Keratinocyte (primary cell): ENCODE measurements around the gene GNB5. TPM values are rescaled to one million over a fixed set of nuclear protein-coding genes. Genes with fewer than 3 reads are reported as not detected.

Source experiments
- DNase-seq: peaks from one replicate; pipeline ENCODE4 v3.0.0-alpha.2; 2011; ENCODE audit warnings: low read depth, missing footprints, low spot score
- FAIRE-seq: peaks from 2 replicates; lab custom pipeline; 2011; peaks lifted over from hg19 to GRCh38; lab: Jason Lieb, UNC
- H2AFZ ChIP-seq: 2 replicates; pipeline ENCODE4 v1.6.0; 2012; ENCODE audit warnings: low read length, control low read depth, inconsistent platforms; ENCODE audit not compliant: control insufficient read depth
- H3K27ac ChIP-seq: 2 replicates; pipeline ENCODE4 v1.5.1; 2011; ENCODE audit warnings: low read length; ENCODE audit not compliant: control insufficient read depth, insufficient read depth
- H3K27me3 ChIP-seq: 3 replicates; pipeline ENCODE4 v1.6.0; 2011; ENCODE audit warnings: low read length; ENCODE audit not compliant: control insufficient read depth, insufficient read depth; ENCODE audit errors: extremely low read depth
- H3K36me3 ChIP-seq, 2 experiments: 2 replicates in 1 of 2; 3 replicates in 1 of 2; pipeline ENCODE4 v1.5.1; 2011; ENCODE audit warnings: low read length in 2 of 2, mild to moderate bottlenecking in 1 of 2; ENCODE audit not compliant: control insufficient read depth in 2 of 2, insufficient read depth in 2 of 2; ENCODE audit errors: extremely low read depth in 1 of 2
- H3K4me1 ChIP-seq: 3 replicates; pipeline ENCODE4 v1.5.1; 2011; ENCODE audit warnings: low read length; ENCODE audit not compliant: control insufficient read depth, insufficient read depth; ENCODE audit errors: extremely low read depth
- H3K4me2 ChIP-seq: 3 replicates; pipeline ENCODE4 v1.6.0; 2011; ENCODE audit warnings: low read depth, low read length; ENCODE audit not compliant: control insufficient read depth, insufficient read depth; ENCODE audit errors: extremely low read depth
- H3K4me3 ChIP-seq, 3 experiments: fragments of 200-600 bp in 1 of 3; sonication (generic) in 1 of 3; 2 replicates in 2 of 3; 3 replicates in 1 of 3; pipeline ENCODE4 v1.5.1; 2011 to 2016; ENCODE audit warnings: low read length in 3 of 3, mild to moderate bottlenecking in 3 of 3, control low read depth in 2 of 3, inconsistent platforms in 1 of 3, low read depth in 1 of 3, mixed read lengths in 1 of 3, mixed run types in 1 of 3, moderate library complexity in 1 of 3; ENCODE audit not compliant: control insufficient read depth in 2 of 3, insufficient read depth in 2 of 3; ENCODE audit errors: extremely low read depth in 1 of 3
- H3K79me2 ChIP-seq: 2 replicates; pipeline ENCODE4 v1.6.0; 2012; ENCODE audit warnings: low read length; ENCODE audit not compliant: control insufficient read depth, insufficient read depth
- H3K9ac ChIP-seq: 3 replicates; pipeline ENCODE4 v1.6.0; 2011; ENCODE audit warnings: low read length; ENCODE audit not compliant: control insufficient read depth, insufficient read depth; ENCODE audit errors: extremely low read depth
- H3K9me1 ChIP-seq: 3 replicates; pipeline ENCODE4 v1.6.0; 2011; ENCODE audit warnings: low read length; ENCODE audit not compliant: control insufficient read depth, insufficient read depth; ENCODE audit errors: extremely low read depth
- H3K9me3 ChIP-seq: 2 replicates; pipeline ENCODE4 v1.5.1; 2012; ENCODE audit warnings: low read depth, low read length; ENCODE audit not compliant: control insufficient read depth
- H4K20me1 ChIP-seq: 3 replicates; pipeline ENCODE4 v1.6.0; 2011; ENCODE audit warnings: low read length; ENCODE audit not compliant: control insufficient read depth, insufficient read depth; ENCODE audit errors: extremely low read depth
- CTCF ChIP-seq, 3 experiments: IDR thresholded peaks in 1 of 3; conservative IDR thresholded peaks in 1 of 3; optimal IDR thresholded peaks in 1 of 3; 2 replicates in 2 of 3; 3 replicates in 1 of 3; pipeline versions ENCODE3 to v1.5.1; 2011; ENCODE audit warnings: low read length in 3 of 3, mild to moderate bottlenecking in 3 of 3, moderate library complexity in 2 of 3, control low read depth in 1 of 3, inconsistent platforms in 1 of 3; ENCODE audit not compliant: insufficient read depth in 2 of 3; ENCODE audit errors: extremely low read depth in 1 of 3
- EZH2 ChIP-seq: IDR thresholded peaks from one replicate; pipeline ENCODE4 v1.6.1; 2012; ENCODE audit warnings: inconsistent platforms, mild to moderate bottlenecking, low read length, moderate library complexity
- dilution Hi-C: fragments of 300-500 bp; cut with MboI; formaldehyde crosslinking; loops from one replicate; pipeline ENCODE4 v1.7.0; 2020; ENCODE audit warnings: low sequenced_read_pairs; ENCODE audit not compliant: extremely low pct_ligation_motif_present
- polyA plus RNA-seq, 5 experiments: library from polyadenylated mRNA; depleted of rRNA in 3 of 5; stranded (reverse) in 3 of 5; stranded (forward) in 1 of 5; unstranded in 1 of 5; fragments of >200 nt; gene quantifications; 1 replicate in 1 of 5; 2 replicates in 3 of 5; 3 replicates in 1 of 5; pipeline versions ENCODE4 v1.2.1 to v1.2.3, GENCODE V29; 2011 to 2012; ENCODE audit warnings: missing spikeins in 2 of 5, low read depth in 1 of 5, low replicate concordance in 1 of 5

GNB5 gene
- polyA plus RNA-seq, 1 donor (not counting 4 experiments of a cell fraction or from before 2014, with no cell fraction given): 25.8 TPM

GRCh38 chr15:52113708-52114107 lies 77.5 kb downstream of the GNB5 start:
- dilution Hi-C loops: no loop called here
- Histone ChIP-seq H3K27me3 (peaks cover 8% of the 10 kb centered on the region), H3K9me3 (no peaks in the 10 kb centered on the region), H3K79me2 (no peaks in the 10 kb centered on the region), H3K4me1 (no peaks in the 10 kb centered on the region), H3K36me3 (no peaks in the 10 kb centered on the region), H3K9me1 (no peaks in the 10 kb centered on the region), H4K20me1 (no peaks in the 10 kb centered on the region), H2AFZ (no peak overlapping the region), H3K9ac (no peak overlapping the region), H3K4me2 (no peak overlapping the region), H3K27ac (no peak overlapping the region), H3K4me3 (no peak overlapping the region)
- no peak for FAIRE-seq
- DNase-seq: no peak
- TF ChIP-seq EZH2 (no peak), CTCF (optimal IDR thresholded peaks at IDR 0.05 in 1 of 3, IDR thresholded peaks at IDR 0.05 in 1 of 3, conservative IDR thresholded peaks at IDR 0.05 in 1 of 3; ENCODE audit: extremely low read depth in 1 of 3, insufficient read depth in 2 of 3, low read length in 3 of 3) (no peak)

- Histone ChIP-seq H3K9ac (no peak overlapping the region), H2AFZ (no peak overlapping the region), H3K36me3 (no peaks in the 10 kb centered on the region), H3K4me1 (no peaks in the 10 kb centered on the region), H3K4me2 (no peak overlapping the region), H3K27me3 (peaks cover 8% of the 10 kb centered on the region), H3K4me3 (no peak overlapping the region), H4K20me1 (no peaks in the 10 kb centered on the region), H3K9me3 (no peaks in the 10 kb centered on the region), H3K79me2 (no peaks in the 10 kb centered on the region), H3K9me1 (no peaks in the 10 kb centered on the region), H3K27ac (no peak overlapping the region)
- TF ChIP-seq CTCF (optimal IDR thresholded peaks at IDR 0.05 in 1 of 3, IDR thresholded peaks at IDR 0.05 in 1 of 3, conservative IDR thresholded peaks at IDR 0.05 in 1 of 3; ENCODE audit: extremely low read depth in 1 of 3, insufficient read depth in 2 of 3, low read length in 3 of 3) (no peak), EZH2 (no peak)
- no peak for DNase-seq
- FAIRE-seq: no peak
- dilution Hi-C loops: no loop called here
Observed at GRCh38 chr15:52113235-52113634, 78.0 kb downstream of the GNB5 start.
